MM.1S (cell line): ENCODE measurements around the gene AZI2.

Experiments
- DNase-seq: peaks from one replicate; pipeline ENCODE4 v3.0.0-alpha.2; 2015
- H2AFZ ChIP-seq: fragments of 300-600 bp; sonication (generic); 2 replicates; pipeline ENCODE4 v1.6.0; 2016; ENCODE audit warnings: antibody characterized with exemption, low read length
- H3F3A ChIP-seq: fragments of 300-600 bp; sonication (generic); 2 replicates; pipeline ENCODE4 v1.6.1; 2016; ENCODE audit warnings: mild to moderate bottlenecking, antibody characterized with exemption, low read length, moderate library complexity, mixed read lengths; ENCODE audit not compliant: insufficient read depth
- H3K27ac ChIP-seq: fragments of 300-600 bp; sonication (generic); 2 replicates; pipeline ENCODE4 v1.5.1; 2016; ENCODE audit warnings: mild to moderate bottlenecking, low read length
- H3K27me3 ChIP-seq: fragments of 300-600 bp; sonication (generic); replicated peaks from 2 replicates; pipeline ENCODE4 v1.6.0; 2016; ENCODE audit warnings: low read length; ENCODE audit not compliant: insufficient read depth
- H3K36me3 ChIP-seq: fragments of 300-600 bp; sonication (generic); replicated peaks from 2 replicates; pipeline ENCODE4 v1.6.1; 2016; ENCODE audit warnings: mild to moderate bottlenecking, low read length, mixed read lengths; ENCODE audit not compliant: insufficient read depth
- H3K4me1 ChIP-seq: fragments of 300-600 bp; sonication (generic); 2 replicates; pipeline ENCODE4 v1.6.1; 2016; ENCODE audit warnings: low read length, mixed read lengths
- H3K4me2 ChIP-seq: fragments of 300-600 bp; sonication (generic); 2 replicates; pipeline ENCODE4 v1.6.0; 2016; ENCODE audit warnings: low read depth, low read length
- H3K4me3 ChIP-seq: fragments of 300-600 bp; sonication (generic); 2 replicates; pipeline ENCODE4 v1.5.1; 2016; ENCODE audit warnings: low read length, mixed read lengths
- H3K79me2 ChIP-seq: fragments of 300-600 bp; sonication (generic); 2 replicates; pipeline ENCODE4 v1.6.1; 2016; ENCODE audit warnings: mixed run types, low read length, mixed read lengths
- H3K9ac ChIP-seq: fragments of 300-600 bp; sonication (generic); 2 replicates; pipeline ENCODE4 v1.6.1; 2016; ENCODE audit warnings: low read length, mixed read lengths
- H3K9me2 ChIP-seq: fragments of 300-600 bp; sonication (generic); replicated peaks from 2 replicates; pipeline ENCODE4 v1.6.1; 2016; ENCODE audit warnings: mild to moderate bottlenecking, low read length, mixed read lengths; ENCODE audit not compliant: insufficient read depth
- H3K9me3 ChIP-seq: fragments of 300-600 bp; sonication (generic); replicated peaks from 2 replicates; pipeline ENCODE4 v1.6.1; 2016; ENCODE audit warnings: mild to moderate bottlenecking, low read length, mixed read lengths; ENCODE audit not compliant: insufficient read depth
- H4K20me1 ChIP-seq: fragments of 300-600 bp; sonication (generic); 2 replicates; pipeline ENCODE4 v1.6.1; 2016; ENCODE audit warnings: mild to moderate bottlenecking, low read length, moderate library complexity, mixed read lengths; ENCODE audit not compliant: insufficient read depth
- EZH2 ChIP-seq: fragments of 300-600 bp; sonication (generic); optimal IDR thresholded peaks from 2 replicates; pipeline ENCODE3; 2017; ENCODE audit warnings: low read depth, mild to moderate bottlenecking, antibody characterized with exemption, low read length, mixed read lengths
- EZH2phosphoT487 ChIP-seq: fragments of 300-600 bp; sonication (generic); IDR thresholded peaks from 2 replicates; pipeline ENCODE4 v1.6.1; 2018; ENCODE audit warnings: antibody characterized with exemption, low read length
- TF ChIP-seq, protein P1 (sequence below): fragments of 300-600 bp; sonication (generic); IDR thresholded peaks from 2 replicates; pipeline ENCODE4 v1.5.1; 2016; ENCODE audit warnings: antibody characterized with exemption, low read length, mixed read lengths

Gene AZI2

DNA sequence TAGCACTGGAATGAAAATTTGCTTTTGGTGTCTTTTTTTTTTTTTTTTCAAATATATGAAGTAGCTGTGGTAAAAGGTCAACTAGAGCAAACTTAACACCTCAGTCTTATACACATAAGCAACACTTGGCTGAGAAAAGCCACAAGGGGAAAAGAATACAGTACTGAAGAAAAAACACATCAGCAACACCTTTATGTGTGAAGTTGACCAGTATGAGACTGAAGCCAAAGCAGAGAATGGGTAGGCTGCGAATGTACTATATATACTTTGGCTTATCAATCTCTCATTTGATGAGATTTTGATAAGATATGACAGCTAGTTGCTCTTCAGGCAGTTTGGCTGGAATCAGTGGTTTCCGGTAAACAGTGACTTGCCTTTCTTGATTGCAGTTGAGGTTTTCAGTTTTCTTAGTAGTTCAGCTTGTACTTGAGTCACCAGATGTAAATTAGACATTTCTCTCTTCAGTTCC is 22.1 kb downstream of the AZI2 start:
- 0 out of 2 replicates have a peak, but pooled peaks cover 3% of the 10 kb centered on the region for H3K36me3 ChIP-seq
- TF ChIP-seq EZH2 = no peak
- TF ChIP-seq, protein P1, sequence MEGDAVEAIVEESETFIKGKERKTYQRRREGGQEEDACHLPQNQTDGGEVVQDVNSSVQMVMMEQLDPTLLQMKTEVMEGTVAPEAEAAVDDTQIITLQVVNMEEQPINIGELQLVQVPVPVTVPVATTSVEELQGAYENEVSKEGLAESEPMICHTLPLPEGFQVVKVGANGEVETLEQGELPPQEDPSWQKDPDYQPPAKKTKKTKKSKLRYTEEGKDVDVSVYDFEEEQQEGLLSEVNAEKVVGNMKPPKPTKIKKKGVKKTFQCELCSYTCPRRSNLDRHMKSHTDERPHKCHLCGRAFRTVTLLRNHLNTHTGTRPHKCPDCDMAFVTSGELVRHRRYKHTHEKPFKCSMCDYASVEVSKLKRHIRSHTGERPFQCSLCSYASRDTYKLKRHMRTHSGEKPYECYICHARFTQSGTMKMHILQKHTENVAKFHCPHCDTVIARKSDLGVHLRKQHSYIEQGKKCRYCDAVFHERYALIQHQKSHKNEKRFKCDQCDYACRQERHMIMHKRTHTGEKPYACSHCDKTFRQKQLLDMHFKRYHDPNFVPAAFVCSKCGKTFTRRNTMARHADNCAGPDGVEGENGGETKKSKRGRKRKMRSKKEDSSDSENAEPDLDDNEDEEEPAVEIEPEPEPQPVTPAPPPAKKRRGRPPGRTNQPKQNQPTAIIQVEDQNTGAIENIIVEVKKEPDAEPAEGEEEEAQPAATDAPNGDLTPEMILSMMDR = no peak
- no peak for TF ChIP-seq EZH2phosphoT487
- H3K4me3 ChIP-seq = no peak overlapping the region
- peak overlapping the region; percentile 72; the same call in 1 of the 2 replicates for H3K27ac ChIP-seq
- peaks cover 28% of the 10 kb centered on the region for H3K4me1 ChIP-seq
- no peaks in the 10 kb centered on the region for H3K9me3 ChIP-seq
- H4K20me1 ChIP-seq = no peaks in the 10 kb centered on the region
- H3K79me2 ChIP-seq = no peaks in the 10 kb centered on the region
- H3K27me3 ChIP-seq = no peaks in the 10 kb centered on the region
- peaks cover 14% of the 10 kb centered on the region for H3F3A ChIP-seq
- H2AFZ ChIP-seq = no peak overlapping the region
- no peaks in the 10 kb centered on the region for H3K9me2 ChIP-seq
- DNase-seq = peak; percentile 89
- H3K9ac ChIP-seq = no peak overlapping the region
- peak overlapping the region; percentile 53 for H3K4me2 ChIP-seq

DNA sequence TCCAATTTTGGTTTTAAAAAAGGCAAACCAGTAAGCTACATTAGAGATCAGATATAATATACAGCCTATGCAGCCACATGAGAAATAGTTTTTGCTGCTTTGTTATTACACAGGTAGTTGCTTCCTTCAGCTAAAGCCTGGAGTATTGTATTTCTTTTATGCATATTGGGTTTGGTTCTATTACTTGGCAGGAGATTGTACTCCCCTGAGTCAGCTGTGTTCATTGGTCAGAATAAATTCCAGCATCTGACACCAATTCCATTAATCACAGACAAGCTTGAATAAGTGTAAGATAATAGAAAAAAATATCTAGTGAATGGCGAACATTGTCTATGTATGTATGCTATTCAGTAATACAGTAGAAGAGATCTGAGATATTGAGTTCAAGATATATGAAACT is 26.2 kb downstream of the AZI2 start:
- no peak for TF ChIP-seq EZH2
- TF ChIP-seq, protein P1 = no peak
- no peak for TF ChIP-seq EZH2phosphoT487
- Histone ChIP-seq H3K36me3 (0 out of 2 replicates have a peak, but pooled peaks cover 3% of the 10 kb centered on the region), H3K9me3 (no peaks in the 10 kb centered on the region), H3K27ac (no peak overlapping the region), H3K27me3 (no peaks in the 10 kb centered on the region), H3K9me2 (no peaks in the 10 kb centered on the region), H3F3A (peaks cover 14% of the 10 kb centered on the region), H3K9ac (no peak overlapping the region), H3K4me3 (no peak overlapping the region), H2AFZ (no peak overlapping the region), H3K79me2 (no peaks in the 10 kb centered on the region), H3K4me2 (no peak overlapping the region), H4K20me1 (no peaks in the 10 kb centered on the region), H3K4me1 (peaks cover 24% of the 10 kb centered on the region)
- no peak for DNase-seq

DNA sequence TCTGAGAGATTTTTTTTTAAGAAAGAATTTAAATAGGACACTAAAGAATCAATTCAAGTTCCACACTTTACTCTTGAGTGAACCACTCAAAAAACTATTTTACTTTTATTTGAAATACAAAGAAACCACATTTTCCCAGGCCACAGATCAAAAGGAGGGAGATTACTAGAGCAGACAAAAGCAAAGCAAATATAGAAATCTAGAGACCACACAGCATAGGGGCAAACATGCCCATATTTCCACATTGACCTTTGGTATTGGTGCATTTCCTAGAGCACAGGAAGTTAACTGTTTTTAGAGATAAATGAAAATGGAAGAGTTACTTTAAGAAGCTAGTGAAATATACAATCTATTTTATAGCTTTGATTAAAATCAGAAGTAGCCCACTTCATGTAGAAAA is 27.6 kb downstream of the AZI2 start:
- Histone ChIP-seq H3K79me2 (no peaks in the 10 kb centered on the region), H3K4me1 (peaks cover 10% of the 10 kb centered on the region), H3K27me3 (no peaks in the 10 kb centered on the region), H3F3A (peaks cover 2% of the 10 kb centered on the region), H3K36me3 (0 out of 2 replicates have a peak, but pooled peaks cover 3% of the 10 kb centered on the region), H2AFZ (no peak overlapping the region), H4K20me1 (no peaks in the 10 kb centered on the region), H3K4me2 (no peak overlapping the region), H3K9me2 (no peaks in the 10 kb centered on the region), H3K4me3 (no peak overlapping the region), H3K9me3 (no peaks in the 10 kb centered on the region), H3K27ac (no peak overlapping the region), H3K9ac (no peak overlapping the region)
- DNase-seq = no peak
- TF ChIP-seq EZH2 (no peak), EZH2phosphoT487 (no peak)
- TF ChIP-seq, protein P1 = no peak
